ENCODE results near the gene NADSYN1. TPM values are rescaled to one million over a fixed set of nuclear protein-coding genes. Genes with fewer than 3 reads are reported as not detected.

NADSYN1 gene
- total RNA-seq, 4 donors from 2014 or later, result 144 to 271 (median 195) TPM

DNA sequence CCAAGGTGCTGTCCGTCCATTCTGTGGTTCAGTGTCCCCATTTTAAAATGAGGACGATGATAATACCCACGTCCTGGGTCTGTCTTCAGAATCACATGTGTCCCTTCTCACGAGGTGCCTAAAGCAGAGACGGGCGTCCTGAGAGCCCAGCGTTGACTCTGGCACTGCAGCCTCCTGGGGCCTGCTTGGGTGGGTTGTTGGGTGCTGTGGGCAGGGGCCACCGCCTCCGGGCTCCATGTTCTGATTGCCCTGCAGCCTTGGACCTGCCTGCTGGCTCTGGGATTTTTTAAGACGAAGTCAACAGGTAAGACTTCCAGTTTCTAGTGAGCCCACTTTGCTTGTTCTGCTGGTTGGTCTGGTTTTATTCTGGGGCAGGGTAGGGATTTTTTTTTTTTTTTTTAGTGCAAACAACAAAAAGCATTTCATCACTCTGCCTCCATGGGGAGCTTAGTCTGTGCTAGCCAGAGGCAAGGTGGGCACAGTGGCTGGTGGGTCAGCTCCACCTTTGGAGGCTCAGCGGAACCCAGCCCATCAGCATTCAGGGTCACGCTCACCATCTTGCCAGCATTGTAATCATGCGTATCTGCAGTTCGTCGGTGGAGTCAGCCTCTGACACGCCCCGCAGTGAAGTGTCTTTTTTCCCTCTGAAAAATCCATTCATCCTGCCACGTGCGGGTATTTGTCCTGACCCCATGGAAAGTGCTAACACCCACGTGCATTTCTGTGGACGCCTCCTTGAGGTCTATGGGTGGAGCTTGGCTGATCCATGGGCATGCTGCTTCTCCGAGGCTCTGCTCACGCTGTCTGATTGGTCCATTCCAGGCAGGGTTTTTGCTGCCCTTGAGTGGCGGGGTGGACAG lies 28.3 kb downstream of the NADSYN1 start:
- no peak for DNase-seq
- Histone ChIP-seq H3K27ac (no peak overlapping the region), H3K4me1 (no peaks in the 10 kb centered on the region), H3K36me3 (peaks cover 0 to 56% (median 26%) of the 10 kb centered on the region in 4 donors), H3K4me3 (no peak overlapping the region), H3K9me3 (no peaks in the 10 kb centered on the region), H3K27me3 (no peaks in the 10 kb centered on the region)
- intact Hi-C loops (cut with DNase I; ENCODE audit: low total_unique reads), result no loop called here
- in situ Hi-C loops (cut with MboI; ENCODE audit: low pct_ligation_motif_present in 1 of 4, low pct_unique_long_range_greater_than_20kb in 1 of 4, low sequenced_read_pairs in 3 of 4), result no loop called here
- no peak for TF ChIP-seq POLR2AphosphoS5 (IDR thresholded peaks at IDR 0.05)
- no peak for TF ChIP-seq POLR2A (IDR thresholded peaks at IDR 0.05)
- TF ChIP-seq, protein P1, sequence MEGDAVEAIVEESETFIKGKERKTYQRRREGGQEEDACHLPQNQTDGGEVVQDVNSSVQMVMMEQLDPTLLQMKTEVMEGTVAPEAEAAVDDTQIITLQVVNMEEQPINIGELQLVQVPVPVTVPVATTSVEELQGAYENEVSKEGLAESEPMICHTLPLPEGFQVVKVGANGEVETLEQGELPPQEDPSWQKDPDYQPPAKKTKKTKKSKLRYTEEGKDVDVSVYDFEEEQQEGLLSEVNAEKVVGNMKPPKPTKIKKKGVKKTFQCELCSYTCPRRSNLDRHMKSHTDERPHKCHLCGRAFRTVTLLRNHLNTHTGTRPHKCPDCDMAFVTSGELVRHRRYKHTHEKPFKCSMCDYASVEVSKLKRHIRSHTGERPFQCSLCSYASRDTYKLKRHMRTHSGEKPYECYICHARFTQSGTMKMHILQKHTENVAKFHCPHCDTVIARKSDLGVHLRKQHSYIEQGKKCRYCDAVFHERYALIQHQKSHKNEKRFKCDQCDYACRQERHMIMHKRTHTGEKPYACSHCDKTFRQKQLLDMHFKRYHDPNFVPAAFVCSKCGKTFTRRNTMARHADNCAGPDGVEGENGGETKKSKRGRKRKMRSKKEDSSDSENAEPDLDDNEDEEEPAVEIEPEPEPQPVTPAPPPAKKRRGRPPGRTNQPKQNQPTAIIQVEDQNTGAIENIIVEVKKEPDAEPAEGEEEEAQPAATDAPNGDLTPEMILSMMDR (IDR thresholded peaks at IDR 0.05), result no peak
- no peak for TF ChIP-seq EP300 (IDR thresholded peaks at IDR 0.05; ENCODE audit: low read depth)
- WGBS, 2 donors (ENCODE audit: low coverage in 1 of 2), result 90 to 100% methylated on average over 4 to 24 of the region's 24 CpGs

DNA sequence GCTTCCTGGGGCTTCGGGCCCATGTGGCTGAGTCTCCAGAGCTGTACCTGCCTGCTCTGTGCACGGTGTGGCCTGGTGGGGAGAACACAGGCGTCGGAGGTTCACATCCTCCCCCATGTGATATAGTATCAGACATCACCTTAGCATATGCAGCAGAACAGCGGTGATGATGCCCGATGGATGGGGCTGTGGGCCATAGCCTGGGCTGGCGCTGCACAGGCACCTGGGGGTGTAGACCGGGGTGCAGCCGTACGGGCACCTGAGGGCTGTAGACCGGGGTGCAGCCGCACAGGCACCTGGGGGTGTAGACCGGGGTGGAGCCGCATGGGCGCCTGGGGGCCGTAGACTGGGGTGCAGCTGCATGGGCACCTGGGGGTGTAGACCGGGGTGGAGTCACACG lies 29.2 kb downstream of the NADSYN1 start:
- peaks cover 0 to 56% (median 21%) of the 10 kb centered on the region in 4 donors for H3K36me3 ChIP-seq
- TF ChIP-seq POLR2A (IDR thresholded peaks at IDR 0.05) (no peak), POLR2AphosphoS5 (IDR thresholded peaks at IDR 0.05) (no peak), EP300 (IDR thresholded peaks at IDR 0.05; ENCODE audit: low read depth) (no peak)
- TF ChIP-seq, protein P1 (IDR thresholded peaks at IDR 0.05), result no peak

DNA sequence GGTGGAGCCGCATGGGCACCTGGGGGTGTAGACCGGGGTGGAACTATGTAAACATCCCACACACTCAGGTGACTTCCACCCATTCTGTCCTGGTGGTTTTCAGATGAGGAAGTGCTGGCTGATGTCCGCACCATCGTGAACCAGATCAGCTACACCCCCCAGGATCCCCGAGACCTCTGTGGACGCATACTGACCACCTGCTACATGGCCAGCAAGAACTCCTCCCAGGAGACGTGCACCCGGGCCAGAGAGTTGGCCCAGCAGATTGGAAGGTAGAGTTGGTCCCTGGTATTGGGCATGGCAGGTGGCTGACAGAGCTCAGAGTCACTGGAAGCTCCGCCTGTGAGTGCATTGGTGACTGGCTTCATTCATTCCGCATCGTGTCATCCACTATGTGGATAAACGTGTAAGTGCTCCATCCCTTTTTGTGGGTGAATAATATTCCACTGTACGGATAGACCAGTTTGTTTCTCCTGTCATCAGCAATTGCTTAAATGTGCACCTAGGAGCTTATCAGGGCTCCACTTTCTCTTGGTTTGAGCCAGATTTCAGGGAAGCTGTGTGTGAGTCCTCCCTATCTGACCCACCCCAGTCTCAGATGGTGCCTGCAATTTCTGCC lies 29.9 kb downstream of the NADSYN1 start:
- H3K4me3 ChIP-seq, result no peak overlapping the region
- intact Hi-C loops (cut with DNase I; ENCODE audit: low total_unique reads) (no loop called here), in situ Hi-C loops (cut with MboI; ENCODE audit: low pct_ligation_motif_present in 1 of 4, low pct_unique_long_range_greater_than_20kb in 1 of 4, low sequenced_read_pairs in 3 of 4) (no loop called here)
- TF ChIP-seq, protein P1 (IDR thresholded peaks at IDR 0.05), result no peak
- TF ChIP-seq EP300 (IDR thresholded peaks at IDR 0.05; ENCODE audit: low read depth), result no peak
- TF ChIP-seq POLR2AphosphoS5 (IDR thresholded peaks at IDR 0.05), result no peak
- TF ChIP-seq POLR2A (IDR thresholded peaks at IDR 0.05), result no peak
- no peak overlapping the region for H3K27ac ChIP-seq
- no peaks in the 10 kb centered on the region for H3K4me1 ChIP-seq
- H3K9me3 ChIP-seq, result no peaks in the 10 kb centered on the region
- WGBS, 2 donors (ENCODE audit: low coverage in 1 of 2), result 89 to 99% methylated on average over 3 to 13 of the region's 13 CpGs
- DNase-seq, result no peak
- H3K36me3 ChIP-seq, result peaks cover 0 to 54% (median 19%) of the 10 kb centered on the region in 4 donors
- no peaks in the 10 kb centered on the region for H3K27me3 ChIP-seq

More for the DNA sequence above, 29.2 kb downstream of the NADSYN1 start:
- H3K4me1 ChIP-seq, result no peaks in the 10 kb centered on the region
- H3K27ac ChIP-seq, result no peak overlapping the region
- in situ Hi-C loops (cut with MboI; ENCODE audit: low pct_ligation_motif_present in 1 of 4, low pct_unique_long_range_greater_than_20kb in 1 of 4, low sequenced_read_pairs in 3 of 4) (no loop called here), intact Hi-C loops (cut with DNase I; ENCODE audit: low total_unique reads) (no loop called here)
- no peak for DNase-seq
- no peak overlapping the region for H3K4me3 ChIP-seq
- H3K9me3 ChIP-seq, result no peaks in the 10 kb centered on the region
- WGBS, 2 donors (ENCODE audit: low coverage in 1 of 2), result 90 to 92% methylated on average over 2 to 18 of the region's 18 CpGs
- no peaks in the 10 kb centered on the region for H3K27me3 ChIP-seq

DNA sequence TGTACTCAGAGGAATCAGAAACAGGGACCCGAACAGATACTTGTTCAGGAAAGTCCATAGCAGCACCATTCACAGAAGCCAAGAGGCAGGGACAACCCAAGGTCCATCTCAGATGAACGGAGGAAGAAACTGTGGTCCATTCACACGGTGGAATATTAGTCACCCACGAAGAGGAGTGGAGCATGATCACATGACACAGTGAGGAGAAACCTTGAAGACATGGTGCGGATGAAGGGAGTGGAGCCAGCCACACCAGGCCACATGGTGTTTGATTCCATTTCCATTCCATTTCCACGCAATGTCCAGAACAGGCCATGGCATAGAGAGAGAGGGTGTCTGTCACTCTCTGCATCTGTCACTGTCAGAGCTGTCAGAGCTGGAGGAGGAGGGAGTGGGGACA lies 30.7 kb downstream of the NADSYN1 start:
- Histone ChIP-seq H3K27me3 (no peaks in the 10 kb centered on the region), H3K27ac (no peak overlapping the region), H3K36me3 (peaks cover 0 to 46% (median 19%) of the 10 kb centered on the region in 4 donors), H3K9me3 (no peaks in the 10 kb centered on the region), H3K4me1 (no peaks in the 10 kb centered on the region), H3K4me3 (no peak overlapping the region)
- no peak for DNase-seq
- intact Hi-C loops (cut with DNase I; ENCODE audit: low total_unique reads) (no loop called here), in situ Hi-C loops (cut with MboI; ENCODE audit: low pct_ligation_motif_present in 1 of 4, low pct_unique_long_range_greater_than_20kb in 1 of 4, low sequenced_read_pairs in 3 of 4) (no loop called here)
- 96% methylated on average over 6 of the region's 6 CpGs; no CpG with 5 or more reads in 1 of the 2 donors for WGBS, 2 donors (ENCODE audit: low coverage in 1 of 2)
- TF ChIP-seq EP300 (IDR thresholded peaks at IDR 0.05; ENCODE audit: low read depth) (no peak), POLR2AphosphoS5 (IDR thresholded peaks at IDR 0.05) (no peak), POLR2A (IDR thresholded peaks at IDR 0.05) (no peak)
- TF ChIP-seq, protein P1 (IDR thresholded peaks at IDR 0.05), result no peak

Measured in transverse colon (tissue), 4 donors.